Right renal pelvis (tissue), 4 donors: ENCODE results near the gene SRXN1. TPM values are rescaled to one million over a fixed set of nuclear protein-coding genes. Genes with fewer than 3 reads are reported as not detected.

Experiments used
- DNase-seq, 4 donors: peaks; one replicate each; pipeline ENCODE4 v3.0.0-alpha.2; 2013; ENCODE audit warnings: low read depth in 4 of 4, low spot score in 3 of 4, missing footprints in 1 of 4
- polyA plus RNA-seq, 4 donors: library from polyadenylated mRNA; unstranded; fragments of 120-200 nt; gene quantifications; one replicate each; pipeline ENCODE4 v1.2.1, GENCODE V29; 2013; ENCODE audit not compliant: insufficient read length in 4 of 4

The SRXN1 gene
- polyA plus RNA-seq, 4 donors: 12.4 to 15.5 (median 13.7) TPM

DNA sequence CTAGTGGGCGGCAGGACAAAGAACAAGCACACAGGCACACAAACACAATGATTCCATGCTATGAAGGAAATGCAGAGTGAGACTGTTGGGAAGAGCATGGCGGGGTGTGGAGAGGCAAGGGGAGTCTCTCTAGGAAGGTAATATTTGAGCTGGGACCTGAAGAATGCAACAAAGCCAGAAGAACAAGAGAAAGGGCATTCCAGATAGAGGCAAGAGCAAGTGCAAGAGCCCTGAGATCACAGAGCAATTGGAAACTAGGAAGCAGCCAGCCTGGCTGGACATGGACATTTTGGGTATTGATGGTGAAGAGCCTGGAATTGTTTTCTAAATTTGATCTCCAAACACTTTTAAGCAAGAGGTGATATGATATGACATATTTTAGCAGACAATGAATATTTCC, 15.4 kb downstream of the SRXN1 start:
- DNase-seq: no peak

DNA sequence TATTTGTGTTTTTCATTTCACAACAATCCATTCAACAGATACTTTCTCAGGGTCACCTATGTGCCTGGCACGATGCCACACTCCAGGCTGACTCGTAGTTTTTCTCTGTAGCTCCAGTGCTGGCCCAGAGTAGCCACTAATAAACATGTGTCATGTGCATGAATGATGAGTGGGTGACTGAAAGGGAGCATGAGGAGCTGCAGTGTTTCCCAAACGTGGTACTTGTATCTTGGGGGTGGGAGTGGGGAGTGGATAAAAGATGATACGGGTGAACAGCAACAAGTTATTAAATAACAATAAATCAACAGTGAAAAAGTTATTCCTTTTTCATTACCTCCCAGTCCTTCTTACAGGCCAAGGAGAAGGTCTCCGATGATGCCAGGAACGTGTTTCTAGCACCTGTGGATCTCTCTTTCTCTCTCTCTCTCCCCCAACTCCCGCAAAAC, 17.1 kb downstream of the SRXN1 start:
- DNase-seq: no peak

DNA sequence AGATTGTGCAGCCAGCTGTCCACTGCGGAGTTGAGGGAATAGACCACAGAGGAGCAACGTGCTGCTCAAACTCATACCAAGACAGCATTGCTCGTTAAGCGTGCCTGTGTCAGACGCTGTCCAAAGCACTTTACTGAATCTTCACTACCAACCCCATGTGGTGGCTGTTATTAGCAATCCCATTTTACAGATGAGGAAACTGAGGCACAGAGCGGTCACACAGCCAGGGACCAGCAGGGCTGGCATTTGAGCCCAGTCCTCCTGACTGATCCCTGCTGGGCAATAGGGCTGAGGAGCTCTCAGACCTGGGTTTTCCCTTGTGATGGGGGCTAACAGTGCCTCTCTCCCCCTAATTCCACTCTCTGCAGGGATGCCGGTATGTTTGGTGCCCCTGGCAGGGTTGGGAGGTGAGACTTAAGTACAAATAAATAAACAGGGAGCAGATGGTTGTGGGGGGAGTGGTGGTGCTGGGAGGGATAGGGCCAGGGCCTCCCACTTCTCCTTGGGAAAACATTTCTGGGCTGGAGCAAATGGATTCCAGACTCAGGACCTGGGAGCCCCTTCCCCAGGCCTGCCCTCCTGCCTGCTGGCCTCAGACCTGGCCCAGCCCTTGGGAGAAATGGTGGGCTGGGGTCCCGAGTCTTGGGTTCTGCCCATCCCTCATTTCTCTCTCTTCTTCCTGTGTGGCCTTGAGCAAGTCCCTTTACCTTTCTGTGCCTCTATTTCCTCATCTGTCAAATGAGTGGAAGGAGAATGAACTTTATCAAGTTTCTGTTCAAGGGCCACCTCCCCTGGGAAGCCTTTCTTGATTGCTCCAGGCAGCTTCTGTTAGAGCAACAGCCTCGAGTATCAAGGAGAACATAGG, 17.7 kb downstream of the SRXN1 start:
- no peak for DNase-seq

DNA sequence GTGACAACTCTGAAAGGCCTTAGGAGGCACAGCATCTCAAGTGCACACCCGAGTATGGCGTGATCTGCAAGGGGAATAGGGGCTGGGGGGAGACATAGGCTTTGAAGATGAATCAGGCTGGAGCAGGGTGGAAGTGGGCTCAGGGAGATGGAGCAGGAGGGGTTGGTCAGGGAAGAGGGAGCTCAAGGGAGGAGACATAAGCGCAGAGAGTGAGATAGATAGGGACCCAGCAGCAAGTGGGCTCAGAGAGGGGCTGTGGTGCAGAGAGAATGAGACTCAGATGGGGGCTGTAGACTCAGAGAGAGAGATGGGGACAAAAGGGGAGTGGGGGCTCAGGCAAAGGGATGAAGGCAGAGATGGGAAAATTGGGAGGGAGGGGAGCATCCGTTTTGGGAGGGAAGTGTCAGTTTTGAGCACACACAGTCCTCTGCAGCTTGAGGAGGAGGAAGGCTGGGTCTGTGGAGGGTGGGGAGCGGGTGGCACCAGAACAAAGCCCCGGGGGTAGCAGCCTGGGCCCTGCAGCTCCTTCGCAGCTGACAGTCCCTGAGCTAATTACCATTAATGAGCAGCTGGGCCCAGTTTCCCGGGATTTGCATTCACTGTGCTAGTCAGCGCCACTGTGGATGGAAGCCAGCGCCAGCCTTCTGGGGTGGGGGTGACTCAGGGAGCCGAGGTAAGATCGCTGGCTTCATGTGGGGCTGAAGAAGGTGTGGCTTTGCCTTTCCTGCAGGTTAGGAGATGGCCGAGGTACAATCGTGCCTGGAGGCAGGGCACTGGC, 18.7 kb downstream of the SRXN1 start:
- DNase-seq: no peak

DNA sequence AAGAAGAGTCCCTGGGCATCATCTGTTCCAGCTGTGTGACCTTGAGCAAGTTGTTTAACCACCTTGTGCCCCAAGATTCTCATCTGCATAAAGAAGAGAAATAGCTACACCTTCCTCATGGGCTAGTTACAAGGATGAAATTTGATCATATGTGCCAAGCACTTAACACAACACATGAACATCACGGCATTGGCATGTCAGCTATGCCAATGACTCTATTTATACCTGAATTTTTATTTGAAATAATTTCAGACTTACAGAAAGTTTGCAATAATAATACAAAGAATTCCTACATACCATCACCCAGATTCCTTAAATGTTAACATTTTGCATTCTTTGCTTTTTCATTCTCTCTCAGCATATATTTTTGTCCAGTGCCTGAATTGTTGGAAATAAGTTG, 21.9 kb downstream of the SRXN1 start:
- no peak for DNase-seq

DNA sequence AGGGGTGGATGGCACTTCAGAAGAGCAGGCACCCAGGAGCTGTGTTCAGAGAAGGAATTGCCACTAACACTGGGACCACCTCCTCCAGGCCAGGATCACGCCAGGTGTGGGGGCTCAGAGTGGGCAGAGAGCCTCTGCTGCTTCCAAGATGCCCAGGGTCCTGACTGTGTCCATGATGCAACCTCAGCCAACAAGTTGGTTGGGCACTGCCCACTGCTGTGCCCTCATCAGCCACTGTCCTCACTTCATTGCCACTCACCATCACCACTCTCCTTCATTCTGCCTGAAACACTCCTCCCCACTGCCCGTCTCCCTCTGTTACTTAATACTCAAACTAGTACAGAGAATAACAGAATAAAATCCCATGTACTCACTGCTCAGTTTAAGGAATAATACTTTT, 26.4 kb downstream of the SRXN1 start:
- DNase-seq: no peak

DNA sequence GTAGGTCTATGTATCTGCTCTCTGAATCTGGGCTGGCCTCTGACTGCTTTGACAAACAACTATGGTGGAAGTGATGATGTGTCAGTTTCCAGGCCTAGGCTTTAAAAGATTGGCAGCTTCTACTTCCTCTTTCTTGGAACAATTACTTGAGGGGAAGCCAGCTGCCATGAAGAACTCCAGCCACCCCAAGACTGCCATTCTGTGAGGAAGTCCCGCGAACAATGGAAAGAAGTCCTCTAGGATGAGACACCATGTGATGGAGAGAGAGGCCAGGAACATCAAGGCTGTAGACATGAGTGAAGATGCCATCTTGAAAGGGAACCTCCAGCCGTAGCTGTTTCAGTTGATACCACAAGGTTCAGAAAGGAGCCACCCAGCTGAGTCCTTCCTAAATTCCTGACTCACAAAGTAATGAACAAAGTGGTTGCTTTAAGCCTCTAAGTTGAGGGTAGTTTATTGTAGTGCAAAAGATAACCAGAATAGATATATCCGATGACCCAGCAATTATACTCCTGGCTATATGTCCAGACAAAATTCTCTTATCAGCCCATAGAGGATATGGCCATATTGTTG, 27.6 kb downstream of the SRXN1 start:
- DNase-seq: no peak

DNA sequence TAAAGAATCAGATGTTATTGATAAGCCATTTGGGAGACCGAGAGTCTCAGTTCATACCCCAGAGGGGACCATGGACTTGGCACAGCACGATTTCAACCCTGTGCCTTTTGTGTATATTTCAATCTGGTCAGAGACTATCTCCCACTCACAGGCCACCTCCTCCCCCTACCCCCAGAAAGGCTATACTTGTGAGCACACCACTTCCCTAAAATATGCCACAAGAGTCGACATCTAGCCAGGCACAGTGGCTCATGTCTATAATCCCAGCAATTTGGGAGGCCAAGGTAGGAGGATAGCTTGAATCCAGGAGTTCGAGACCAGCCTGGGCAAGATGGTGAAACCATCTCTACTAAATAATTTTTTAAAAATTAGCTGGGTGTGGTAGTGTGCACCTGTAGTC, 29.3 kb downstream of the SRXN1 start:
- no peak for DNase-seq

DNA sequence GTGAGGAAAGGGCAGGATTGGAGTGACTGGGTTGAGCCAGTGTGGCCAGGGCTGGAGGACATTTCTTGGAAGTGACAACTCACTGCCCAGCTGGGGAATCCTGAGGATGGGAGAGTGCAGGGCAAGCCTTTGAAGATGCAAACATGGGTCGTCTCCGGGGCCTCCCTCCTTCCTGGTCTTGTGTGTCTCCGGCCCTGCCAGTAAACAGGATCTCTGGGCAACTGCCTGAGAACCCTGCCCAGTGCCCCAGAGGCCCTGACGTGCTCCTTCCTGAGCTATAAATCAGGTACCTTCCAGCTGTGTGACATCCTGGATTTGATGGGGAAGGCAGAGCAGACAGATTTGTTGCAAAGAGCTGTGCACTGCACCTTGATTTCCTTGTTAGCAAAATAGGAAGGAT, 30.0 kb downstream of the SRXN1 start:
- DNase-seq: no peak

DNA sequence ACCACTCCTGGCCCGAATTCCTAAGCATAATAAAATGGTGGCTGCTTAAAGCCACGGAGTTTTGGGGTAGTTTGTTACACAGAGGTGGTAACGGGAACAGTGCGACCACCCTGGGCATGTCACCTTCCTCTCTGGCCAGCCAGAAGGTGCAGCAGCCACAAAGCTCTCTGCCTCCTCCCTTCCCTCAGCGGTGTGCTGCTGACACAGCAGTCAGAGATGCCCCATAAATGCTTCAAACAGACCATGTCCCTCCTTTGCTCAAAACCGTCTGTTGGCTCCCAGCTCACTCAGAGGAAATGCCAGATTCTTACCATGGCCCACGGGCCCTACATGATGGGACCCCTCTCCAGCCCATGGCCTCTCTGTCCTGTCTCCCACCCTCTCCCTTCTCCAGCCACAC, 30.8 kb downstream of the SRXN1 start:
- DNase-seq: no peak

DNA sequence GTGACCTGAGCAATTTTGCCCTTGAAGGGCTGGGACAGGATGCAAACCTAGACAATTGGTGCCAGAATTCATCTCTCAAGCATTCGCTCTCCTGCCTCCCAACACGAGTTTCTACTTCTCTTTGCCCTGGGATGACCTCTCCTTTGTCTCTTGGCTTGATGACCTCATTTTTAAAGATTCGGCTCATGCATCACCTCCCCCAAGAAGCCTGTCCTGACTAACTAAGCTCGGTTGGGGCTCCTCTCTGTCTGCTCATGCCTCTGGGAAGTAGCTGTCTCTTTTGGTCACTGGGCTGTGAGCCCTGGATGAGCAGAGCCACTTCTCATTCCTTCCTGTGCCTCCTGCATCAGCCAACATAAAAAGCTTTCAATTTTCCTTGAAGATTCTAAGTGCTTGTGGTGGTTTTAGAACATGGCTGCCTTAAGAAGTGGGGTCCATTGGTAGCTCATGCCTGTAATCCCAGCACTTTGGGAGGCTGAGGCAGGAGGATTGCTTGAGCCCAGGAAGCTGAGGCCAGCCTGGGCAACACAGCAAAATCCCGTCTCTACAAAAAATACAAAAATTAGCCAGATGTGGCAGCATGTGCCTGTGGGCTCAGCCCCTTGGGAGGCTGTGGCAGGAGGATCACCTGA, 31.8 kb downstream of the SRXN1 start:
- DNase-seq: no peak

DNA sequence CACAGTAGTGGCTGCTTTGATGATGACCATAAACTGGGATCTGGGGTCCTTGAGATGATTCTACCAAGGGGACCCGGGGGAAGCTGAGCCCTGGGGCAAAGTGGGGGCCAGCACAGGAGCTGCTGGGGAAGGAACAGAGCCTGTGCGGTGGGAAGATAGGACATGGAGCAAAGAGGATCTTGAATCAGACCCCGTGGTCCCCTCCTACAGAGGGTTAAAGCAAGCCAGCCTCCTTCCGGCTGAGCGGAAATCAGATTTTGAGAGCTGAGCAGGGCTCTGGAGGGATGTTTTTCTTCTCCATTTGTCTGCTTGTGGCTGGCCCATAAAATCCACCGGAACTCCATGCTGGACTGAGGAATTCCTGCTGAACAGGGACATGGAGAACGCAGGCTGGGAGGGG, 32.8 kb downstream of the SRXN1 start:
- no peak for DNase-seq

DNA sequence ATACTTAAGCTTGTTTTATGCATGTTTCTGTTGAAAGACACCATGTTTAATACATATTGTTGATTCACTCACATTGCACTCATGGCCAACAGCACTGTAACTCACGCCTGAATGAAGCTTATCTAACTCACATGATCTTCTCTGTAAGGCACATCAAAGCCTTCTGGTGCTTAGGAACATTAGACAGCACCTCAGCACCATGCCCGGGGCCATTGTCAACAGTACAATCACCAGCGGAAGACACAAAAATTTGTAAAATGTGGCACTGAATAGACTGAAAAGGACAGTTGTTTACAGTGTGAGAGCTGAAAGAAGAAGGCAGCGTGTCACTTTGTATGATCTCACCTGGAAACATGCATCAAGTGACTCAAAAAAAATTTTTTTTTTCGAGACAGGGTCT, 34.0 kb downstream of the SRXN1 start:
- DNase-seq: no peak

DNA sequence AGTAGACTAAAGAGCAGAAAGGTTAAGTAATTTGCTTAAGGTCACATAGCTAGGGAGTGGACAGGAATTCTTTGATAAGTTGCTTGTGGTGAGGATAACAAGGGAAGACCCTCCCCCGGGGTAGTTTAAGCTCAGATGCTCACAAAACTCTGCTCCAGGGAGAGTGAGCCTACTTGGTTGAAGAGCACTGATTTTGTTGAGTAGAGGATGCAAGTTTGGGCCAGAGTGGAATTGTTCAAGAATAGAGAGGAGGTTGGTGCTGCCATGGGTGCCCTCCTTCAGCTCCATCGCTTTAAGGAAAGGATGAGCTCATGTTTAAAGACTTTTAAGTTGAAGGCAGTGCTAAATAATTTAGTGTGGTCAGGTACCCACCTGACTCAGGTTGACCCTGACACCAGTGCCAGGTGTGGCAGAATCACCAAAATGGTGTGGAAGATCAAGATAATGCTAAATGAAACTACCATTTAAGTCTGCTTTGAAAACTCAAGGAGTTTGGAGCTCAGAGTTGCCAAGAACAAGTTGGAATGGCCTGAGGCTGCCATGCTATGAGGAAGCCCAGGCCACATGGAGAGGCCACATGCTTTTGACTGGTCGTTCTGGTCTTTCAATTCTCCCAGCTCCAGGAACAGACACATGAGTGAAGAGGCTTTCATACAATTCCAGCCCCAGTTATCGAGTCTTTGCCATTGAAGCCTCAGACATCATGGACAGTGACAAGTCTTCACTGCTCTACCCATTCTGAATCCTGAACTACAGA, 34.9 kb downstream of the SRXN1 start:
- no peak for DNase-seq

DNA sequence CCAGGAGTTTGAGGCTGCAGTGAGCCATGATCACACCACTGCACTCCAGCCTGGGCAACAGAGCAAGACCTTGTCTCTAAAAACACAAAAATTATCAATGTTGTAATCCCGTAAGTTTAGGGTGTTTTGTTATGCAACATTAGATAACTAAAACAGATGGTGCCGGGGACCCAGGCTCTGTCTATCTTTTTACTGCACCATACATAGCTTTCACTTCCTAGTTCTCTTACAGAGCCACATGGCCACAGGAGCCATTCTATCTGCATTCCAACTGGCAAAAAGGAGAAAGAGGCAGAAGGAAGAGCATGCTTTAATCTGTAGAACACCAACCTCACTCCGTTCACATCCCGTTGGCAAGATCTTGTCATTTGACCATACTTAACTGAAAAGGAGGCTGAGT, 37.5 kb downstream of the SRXN1 start:
- DNase-seq: no peak

DNA sequence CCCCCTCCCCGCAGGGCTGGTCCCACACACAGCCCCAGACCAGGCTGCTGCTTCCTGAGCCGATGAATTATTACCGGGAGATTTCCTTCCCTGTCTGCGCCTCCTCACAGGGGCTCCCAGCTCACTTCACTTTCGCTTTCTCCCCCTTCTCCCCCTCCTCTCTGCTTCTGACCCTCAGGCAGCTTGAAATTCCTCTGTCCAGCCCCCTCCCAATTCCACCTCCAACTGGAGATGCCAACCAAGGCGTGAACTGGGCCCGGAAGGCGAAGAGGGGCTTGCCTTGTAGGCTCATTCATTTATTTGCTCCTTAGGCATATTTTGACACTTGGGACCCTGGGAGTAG, 41.2 kb downstream of the SRXN1 start:
- DNase-seq: peak in 3 of 4 donors; percentile 33 to 53 (median 44)

DNA sequence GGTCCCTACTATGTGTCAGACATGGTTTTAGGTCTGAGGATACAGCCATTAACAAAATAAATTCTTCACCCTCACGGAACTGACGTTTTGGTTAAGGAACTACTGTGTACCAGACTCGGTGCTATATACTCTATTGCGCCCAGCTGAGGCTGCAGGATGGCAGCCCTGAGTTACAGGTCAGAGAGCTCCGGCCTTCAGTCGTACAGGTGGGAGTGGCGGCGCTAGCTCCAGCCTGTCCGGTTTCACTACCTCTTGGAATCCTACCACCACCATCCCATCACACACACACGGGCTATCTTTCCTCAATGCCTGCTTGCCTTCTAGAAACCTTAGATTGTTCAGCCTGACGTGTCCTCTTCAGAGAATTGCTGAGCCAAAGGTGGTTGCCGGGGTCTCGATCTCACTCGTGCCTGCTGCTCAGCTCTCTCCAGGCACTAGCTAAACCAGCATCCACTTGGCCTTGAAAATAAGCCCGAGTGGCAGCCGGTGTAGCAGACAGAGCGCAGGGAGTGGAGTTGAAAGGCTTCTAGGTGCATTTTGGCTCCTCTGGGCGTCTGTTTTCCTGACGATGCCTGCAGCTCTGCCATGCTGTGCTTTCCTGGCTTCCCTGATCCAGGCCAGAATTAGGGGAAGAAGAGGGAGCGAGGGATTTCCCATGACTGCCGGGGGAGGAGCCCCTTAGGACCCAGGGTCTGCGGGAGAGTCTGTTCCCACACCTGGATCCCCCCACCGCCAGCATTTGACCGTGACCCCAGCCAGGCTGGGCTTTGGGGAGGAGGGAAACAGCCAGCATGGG, 41.8 kb downstream of the SRXN1 start:
- DNase-seq: no peak

DNA sequence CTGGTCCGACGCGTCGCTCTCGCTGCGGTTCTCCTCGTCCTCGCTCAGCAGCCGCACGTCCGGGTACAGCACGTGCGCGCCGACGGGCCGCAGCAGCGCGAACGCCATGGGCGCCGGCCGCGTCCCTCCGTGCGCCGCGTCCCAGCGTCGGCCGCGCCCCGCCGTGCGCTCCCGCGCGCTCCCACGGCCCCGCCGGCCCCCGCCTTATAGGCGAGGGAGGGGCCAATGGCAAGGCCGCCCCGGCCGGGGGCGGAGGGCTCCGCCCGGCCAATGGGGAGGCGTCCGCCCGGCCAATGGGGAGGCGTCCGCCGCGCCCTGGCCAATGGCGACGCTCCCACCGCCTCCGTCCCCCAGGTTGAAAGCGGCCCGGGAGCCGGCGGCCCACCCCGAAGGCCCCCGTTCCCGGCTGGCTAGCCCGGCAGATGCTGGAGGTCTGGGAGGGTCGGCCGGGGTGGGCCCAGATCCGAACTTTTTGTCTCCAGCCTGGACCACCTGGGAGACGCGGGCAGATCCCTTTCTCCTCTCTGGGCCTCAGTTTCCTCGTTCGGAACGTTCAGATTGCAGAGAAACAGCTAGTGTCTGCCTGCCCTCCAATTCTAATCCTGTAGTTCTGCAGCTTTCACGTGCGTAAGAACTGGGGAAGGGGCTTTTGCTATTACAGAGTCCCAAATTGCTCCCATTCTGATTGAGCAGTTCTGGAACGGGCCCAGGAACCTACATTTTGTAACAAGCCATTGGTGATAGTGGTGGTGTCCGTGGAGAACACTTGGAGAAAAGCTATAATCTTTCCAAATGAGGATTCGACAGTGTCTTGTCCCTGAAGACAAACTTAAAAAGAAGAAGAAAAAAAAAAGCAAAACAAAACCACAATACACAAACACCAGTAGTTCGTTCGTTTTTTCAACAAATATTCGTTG, 42.6 kb downstream of the SRXN1 start, which contains the start of gene TCF15:
TCF15 (minus strand) TSS at position 180 of the 917 bp plus-strand sequence; CDS start at position 108, 72 bp downstream.
- DNase-seq: peak; percentile 51 to 61 (median 54)
